Activated T-cell treated with anti-CD3 and anti-CD28 coated beads for 1 hour (primary cell): ENCODE data around the gene SMAD6.
A peak's percentile ranks its signal among the peaks of the same experiment; 100 is the strongest.
"Not testable (repeated sequence)": the region's sequence is repeated elsewhere in the genome, so short reads cannot be mapped to it uniquely, and the experiment has no call there.

Experiments used
- DNase-seq: peaks from one replicate; pipeline ENCODE4 v3.0.0-alpha.2; 2020; ENCODE audit warnings: low read depth

SMAD6 gene

GRCh38 chr15:66675446-66675845, 26.6 kb upstream of the SMAD6 start:
- DNase-seq = no peak

GRCh38 chr15:66677336-66677735, 24.7 kb upstream of the SMAD6 start:
- no peak for DNase-seq

- DNase-seq = no peak
Measured at GRCh38 chr15:66679061-66679656, 22.9 kb upstream of the SMAD6 start.

DNA sequence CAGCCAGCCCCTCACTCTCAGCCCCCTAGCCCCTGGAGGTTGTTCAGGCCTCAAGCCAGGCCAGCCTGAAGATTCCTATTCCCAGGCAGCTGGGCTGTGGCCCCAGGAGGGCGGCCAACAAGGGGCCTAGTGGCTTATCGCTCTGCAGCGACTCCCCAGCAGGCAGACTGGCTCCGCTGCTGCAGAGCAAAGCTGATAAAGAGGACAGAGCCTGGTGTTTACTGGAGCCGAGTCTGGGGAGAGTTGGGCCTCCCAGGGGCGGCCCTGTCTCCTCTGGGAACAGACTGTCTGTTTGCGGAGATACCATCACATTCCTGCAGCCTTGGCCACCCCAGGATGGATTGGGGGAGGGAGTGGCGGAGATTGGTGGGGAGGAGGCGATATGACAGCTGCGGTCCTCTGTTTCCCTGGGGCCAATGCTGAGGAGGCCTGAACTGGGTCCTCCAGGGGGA, 22.4 kb upstream of the SMAD6 start:
- no peak for DNase-seq

GRCh38 chr15:66680502-66680901, 21.5 kb upstream of the SMAD6 start:
- DNase-seq = no peak

- DNase-seq = no peak
Measured at GRCh38 chr15:66681395-66681794, 20.6 kb upstream of the SMAD6 start.

GRCh38 chr15:66682246-66682645, 19.8 kb upstream of the SMAD6 start:
- no peak for DNase-seq

DNA sequence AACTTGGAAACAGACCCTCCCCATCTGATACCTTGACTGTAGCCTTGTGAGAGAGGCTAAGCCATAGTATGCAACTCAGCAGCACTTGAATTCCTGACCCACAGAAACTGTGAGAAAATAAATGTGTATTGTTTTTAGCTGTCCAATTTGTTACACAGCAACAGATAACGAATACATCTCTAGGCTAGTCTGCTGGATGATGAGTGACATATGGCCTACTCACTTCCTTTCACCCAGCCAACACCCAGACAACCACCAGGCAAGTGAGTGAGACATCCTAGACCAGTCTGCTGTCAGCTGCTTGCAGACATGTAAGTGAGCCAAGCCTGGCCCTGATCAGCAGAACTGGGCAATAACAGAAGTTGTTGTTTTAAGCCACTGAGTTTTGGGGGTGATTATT, 19.2 kb upstream of the SMAD6 start:
- no peak for DNase-seq

- no peak for DNase-seq
Measured at GRCh38 chr15:66684136-66684681, 17.8 kb upstream of the SMAD6 start.

DNA sequence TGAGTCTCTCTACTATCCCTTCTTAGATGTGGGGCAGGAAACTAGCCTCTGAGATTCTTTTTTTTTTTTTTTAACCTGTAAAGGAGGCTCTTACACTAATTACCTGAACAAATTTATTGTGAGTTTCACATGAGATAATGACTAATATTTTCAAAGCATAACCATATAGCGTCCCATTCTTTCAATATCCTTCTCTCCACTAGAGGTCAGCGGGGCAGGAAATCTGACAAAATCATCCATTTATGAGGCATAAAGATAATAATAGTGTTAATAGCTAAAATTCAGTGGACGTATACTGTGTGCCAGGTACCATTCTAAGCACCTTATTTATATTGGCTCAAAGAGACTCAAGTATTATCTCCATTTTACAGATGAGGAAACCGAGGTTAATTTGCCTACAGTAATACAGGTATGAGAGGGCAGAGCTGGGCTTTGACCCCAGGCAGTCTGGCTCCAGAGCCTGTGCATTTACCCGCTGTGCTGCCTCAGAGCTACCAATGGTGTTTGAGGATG, 16.3 kb upstream of the SMAD6 start:
- no peak for DNase-seq

- DNase-seq = not testable (repeated sequence)
Measured at GRCh38 chr15:66690912-66691311, 11.1 kb upstream of the SMAD6 start.

DNA sequence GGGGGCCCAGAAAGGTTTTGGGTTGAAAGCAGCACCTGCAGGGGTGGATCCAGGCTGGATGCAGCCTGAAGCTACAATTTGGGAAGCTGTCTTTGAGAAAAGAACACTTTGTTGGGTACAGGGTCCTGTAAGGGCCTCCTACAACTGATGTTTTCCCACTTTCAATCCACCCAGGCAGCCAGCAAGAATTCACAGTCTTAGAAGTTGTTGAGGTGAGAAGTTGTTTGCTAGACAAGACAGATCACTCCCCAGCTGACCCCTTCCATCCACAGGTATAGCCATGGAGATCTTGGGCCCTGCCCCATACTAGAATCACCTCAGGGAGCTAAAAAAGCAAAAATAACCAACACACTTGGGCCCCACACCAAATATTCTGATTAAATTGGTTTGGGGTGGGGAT, 10.3 kb upstream of the SMAD6 start:
- no peak for DNase-seq

GRCh38 chr15:66692391-66692790, 9.6 kb upstream of the SMAD6 start:
- no peak for DNase-seq

- DNase-seq = no peak
Measured at GRCh38 chr15:66692808-66693596, 9.0 kb upstream of the SMAD6 start.

GRCh38 chr15:66696770-66697169, 5.3 kb upstream of the SMAD6 start:
- no peak for DNase-seq

DNA sequence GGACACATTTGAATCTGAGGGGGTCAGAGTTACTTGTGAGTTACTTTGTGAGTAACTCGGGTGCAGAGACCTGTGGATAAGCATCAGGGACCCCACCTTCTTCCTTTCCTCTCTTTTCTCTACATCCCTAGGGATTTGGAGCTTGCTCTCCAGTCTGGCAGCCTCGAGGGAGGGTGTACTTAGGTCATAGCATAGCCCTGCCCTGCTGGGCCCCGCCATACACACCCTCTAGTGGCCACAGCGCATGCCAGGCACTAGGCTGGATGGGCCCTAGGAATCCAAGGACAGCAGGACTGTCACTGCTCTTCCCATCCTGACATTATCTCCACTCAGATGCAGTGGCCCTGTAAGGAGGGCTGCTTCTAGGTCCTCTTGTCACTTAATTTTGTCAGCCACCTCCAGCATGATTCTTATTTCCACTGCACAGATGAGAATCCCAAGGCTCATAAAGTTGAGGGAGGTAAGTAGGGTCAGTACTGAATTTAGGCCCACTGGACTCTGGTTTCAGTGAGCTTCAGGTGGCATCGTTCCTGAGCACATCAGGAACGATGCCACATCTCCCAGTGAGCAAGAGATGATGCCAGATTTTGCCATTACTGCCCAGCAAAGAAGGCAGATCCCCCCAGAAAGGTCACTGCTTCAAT, 3.6 kb upstream of the SMAD6 start:
- no peak for DNase-seq

- DNase-seq = no peak
Measured at GRCh38 chr15:66698971-66699370, 3.1 kb upstream of the SMAD6 start.

- DNase-seq = no peak
Measured at GRCh38 chr15:66700412-66700801, 1.6 kb upstream of the SMAD6 start.

GRCh38 chr15:66700802-66701421, 1.1 kb upstream of the SMAD6 start:
- DNase-seq = peak; percentile 80

GRCh38 chr15:66701422-66702034, 508 bp upstream of the SMAD6 start:
- peak; percentile 6 for DNase-seq

GRCh38 chr15:66702787-66703539, 927 bp downstream of the SMAD6 start:
- DNase-seq = no peak
